ENCODE results near the gene PARD3B. TPM values are rescaled to one million over a fixed set of nuclear protein-coding genes. Genes with fewer than 3 reads are reported as not detected.

PARD3B gene
- total RNA-seq, 4 donors from 2014 or later: 27.8 to 39.3 (median 33.7) TPM

- ATAC-seq (ENCODE audit: low FRiP score): no peak
- no peak for DNase-seq (ENCODE audit: low spot score)
Observed at GRCh38 chr2:205527801-205528200, 982.5 kb downstream of the PARD3B start.

GRCh38 chr2:205531072-205531471 lies 985.8 kb downstream of the PARD3B start:
- ATAC-seq (ENCODE audit: low FRiP score) (no peak), DNase-seq (ENCODE audit: low spot score) (no peak)
- no peak for TF ChIP-seq CTCF (IDR thresholded peaks at IDR 0.05)

More at GRCh38 chr2:205527801-205528200, 982.5 kb downstream of the PARD3B start:
- TF ChIP-seq CTCF (IDR thresholded peaks at IDR 0.05): no peak

GRCh38 chr2:205531489-205532148 lies 986.3 kb downstream of the PARD3B start:
- ATAC-seq (ENCODE audit: low FRiP score) (no peak), DNase-seq (ENCODE audit: low spot score) (no peak)
- no peak for TF ChIP-seq CTCF (IDR thresholded peaks at IDR 0.05)

- ATAC-seq (ENCODE audit: low FRiP score): no peak
- TF ChIP-seq CTCF (IDR thresholded peaks at IDR 0.05): no peak
- no peak for DNase-seq (ENCODE audit: low spot score)
Observed at GRCh38 chr2:205535001-205535400, 989.7 kb downstream of the PARD3B start.

- no peak for TF ChIP-seq CTCF (IDR thresholded peaks at IDR 0.05)
- DNase-seq (ENCODE audit: low spot score): no peak
- ATAC-seq (ENCODE audit: low FRiP score): no peak
Observed at GRCh38 chr2:205539603-205540002, 994.3 kb downstream of the PARD3B start.

GRCh38 chr2:205540036-205540435 lies 994.8 kb downstream of the PARD3B start:
- DNase-seq (ENCODE audit: low spot score): no peak
- no peak for ATAC-seq (ENCODE audit: low FRiP score)
- TF ChIP-seq CTCF (IDR thresholded peaks at IDR 0.05): no peak

GRCh38 chr2:205543262-205543843 lies 998.1 kb downstream of the PARD3B start:
- no peak for DNase-seq (ENCODE audit: low spot score)
- ATAC-seq (ENCODE audit: low FRiP score): no peak
- no peak for TF ChIP-seq CTCF (IDR thresholded peaks at IDR 0.05)

Data from omental fat pad (tissue), 4 donors.